Mesendoderm (in vitro differentiated cells): ENCODE measurements around the gene RBBP4.

Experiments
- DNase-seq: peaks from one replicate; pipeline ENCODE4 v3.0.0; 2013
- H2AK5ac ChIP-seq: 2 replicates; pipeline ENCODE4 v1.6.1; 2013; ENCODE audit warnings: low read length, inconsistent platforms
- H2BK120ac ChIP-seq: 2 replicates; pipeline ENCODE4 v1.6.1; 2013; ENCODE audit warnings: low read depth, mild to moderate bottlenecking, low read length, moderate library complexity, mixed read lengths
- H2BK15ac ChIP-seq: replicated peaks from 2 replicates; pipeline ENCODE4 v1.6.1; 2013; ENCODE audit warnings: low read depth, mild to moderate bottlenecking, moderate library complexity
- H2BK5ac ChIP-seq: 2 replicates; pipeline ENCODE4 v1.6.1; 2013; ENCODE audit warnings: low read length, inconsistent platforms
- H3K18ac ChIP-seq: 2 replicates; pipeline ENCODE4 v1.6.1; 2013; ENCODE audit warnings: mild to moderate bottlenecking, low read length, mixed read lengths
- H3K23ac ChIP-seq: one replicate; pipeline ENCODE4 v1.6.1; 2013; ENCODE audit warnings: low read length
- H3K27ac ChIP-seq: 2 replicates; pipeline ENCODE4 v1.5.1; 2013; ENCODE audit warnings: low read depth, mild to moderate bottlenecking, inconsistent platforms, low read length, moderate library complexity
- H3K27me3 ChIP-seq: 2 replicates; pipeline ENCODE4 v1.6.1; 2013; ENCODE audit warnings: low read length, control low read depth, mild to moderate bottlenecking, inconsistent platforms; ENCODE audit not compliant: insufficient read depth, poor library complexity
- H3K36me3 ChIP-seq: 2 replicates; pipeline ENCODE4 v1.6.1; 2013; ENCODE audit warnings: low read length, inconsistent platforms; ENCODE audit not compliant: control insufficient read depth, insufficient read depth
- H3K4ac ChIP-seq: one replicate; pipeline ENCODE4 v1.6.1; 2013; ENCODE audit warnings: low read depth, mild to moderate bottlenecking, low read length, moderate library complexity
- H3K4me1 ChIP-seq: 2 replicates; pipeline ENCODE4 v1.6.1; 2013; ENCODE audit warnings: low read depth, low read length, inconsistent platforms; ENCODE audit not compliant: control insufficient read depth
- H3K4me2 ChIP-seq: 2 replicates; pipeline ENCODE4 v1.6.1; 2013; ENCODE audit warnings: low read length
- H3K4me3 ChIP-seq: 2 replicates; pipeline ENCODE4 v1.5.1; 2013; ENCODE audit warnings: mild to moderate bottlenecking, low read length
- H3K56ac ChIP-seq: one replicate; pipeline ENCODE4 v1.6.1; 2013; ENCODE audit warnings: low read length
- H3K79me1 ChIP-seq: 2 replicates; pipeline ENCODE4 v1.6.1; 2013; ENCODE audit warnings: low read length, inconsistent platforms
- H3K79me2 ChIP-seq: 2 replicates; pipeline ENCODE4 v1.6.1; 2013; ENCODE audit warnings: mild to moderate bottlenecking, low read length; ENCODE audit not compliant: control insufficient read depth, insufficient read depth
- H3K9ac ChIP-seq: 2 replicates; pipeline ENCODE4 v1.6.1; 2013; ENCODE audit warnings: low read length, inconsistent platforms
- H4K5ac ChIP-seq: one replicate; pipeline ENCODE4 v1.6.1; 2013; ENCODE audit warnings: low read length
- H4K8ac ChIP-seq: one replicate; pipeline ENCODE4 v1.6.1; 2013; ENCODE audit warnings: low read depth, mild to moderate bottlenecking, control low read depth, low read length, moderate library complexity
- WGBS: extraction: QIAGEN DNeasy Blood & Tissue Kit; methylation state at CpG from one replicate; pipeline ENCODE4 v1.1.7; 2013; ENCODE audit warnings: low lambda C conversion rate, missing lambda C conversion rate; ENCODE audit not compliant: insufficient coverage; ENCODE audit errors: extremely low coverage; 5-methylcytosine and 5-hydroxymethylcytosine counted together

The RBBP4 gene

DNA sequence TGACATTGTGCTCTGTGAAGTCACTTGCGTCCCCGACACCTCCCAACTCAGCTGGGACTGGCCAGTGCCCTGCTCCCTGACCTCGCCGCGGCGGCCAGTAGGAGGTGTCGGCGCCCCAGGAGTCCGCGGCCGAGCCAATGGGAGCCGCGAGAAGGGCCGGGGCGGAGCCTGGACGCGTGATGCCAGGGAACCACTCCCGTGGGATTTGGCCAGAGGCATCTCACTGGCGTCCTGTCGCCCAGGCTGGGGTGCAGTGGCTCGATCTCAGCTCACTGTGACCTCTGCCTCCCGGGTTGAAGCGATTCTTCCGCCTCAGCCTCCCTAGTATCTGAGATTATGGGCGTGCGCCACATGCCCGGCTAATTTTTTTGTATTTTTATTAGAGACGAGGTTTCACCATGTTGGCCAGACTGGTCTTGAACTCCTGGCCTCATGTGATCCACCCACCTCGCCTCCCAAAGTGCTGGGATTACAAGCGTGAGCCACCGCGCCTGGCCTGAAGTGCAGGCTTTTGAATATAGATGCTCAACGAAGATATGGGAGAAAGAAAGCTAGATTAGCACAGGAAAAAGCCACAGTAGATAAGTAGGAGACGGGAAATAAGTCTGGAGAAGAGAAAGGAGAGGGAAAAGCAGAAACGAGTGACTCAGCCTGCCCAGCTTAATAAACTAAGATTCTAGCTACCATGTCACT lies 38.7 kb upstream of the RBBP4 start:
- Histone ChIP-seq H2BK15ac (no peak overlapping the region), H4K8ac (no peak overlapping the region), H3K79me1 (no peaks in the 10 kb centered on the region), H3K4me2 (peak overlapping the region; percentile 53), H3K4me3 (no peak overlapping the region), H3K18ac (no peak overlapping the region), H4K5ac (no peak overlapping the region), H3K4ac (no peak overlapping the region), H3K9ac (peak overlapping the region; percentile 49), H2AK5ac (no peak overlapping the region), H3K27me3 (no peaks in the 10 kb centered on the region), H3K36me3 (no peaks in the 10 kb centered on the region), H3K4me1 (peaks cover 2% of the 10 kb centered on the region), H3K23ac (no peak overlapping the region), H3K27ac (no peak overlapping the region), H2BK120ac (no peak overlapping the region), H2BK5ac (no peak overlapping the region), H3K79me2 (no peaks in the 10 kb centered on the region), H3K56ac (peak overlapping the region; percentile 76)
- DNase-seq, result peak; percentile 89
- no CpG with 5 or more reads among the region's 35 CpGs for WGBS

GRCh38 chr1:32613472-32613871 lies 37.5 kb upstream of the RBBP4 start:
- Histone ChIP-seq H3K79me2 (no peaks in the 10 kb centered on the region), H2BK5ac (no peak overlapping the region), H3K79me1 (no peaks in the 10 kb centered on the region), H3K4ac (no peak overlapping the region), H4K8ac (no peak overlapping the region), H3K27me3 (no peaks in the 10 kb centered on the region), H3K23ac (no peak overlapping the region), H3K36me3 (no peaks in the 10 kb centered on the region), H3K4me2 (no peak overlapping the region), H3K56ac (no peak overlapping the region), H3K4me1 (peaks cover 2% of the 10 kb centered on the region), H4K5ac (no peak overlapping the region), H2BK15ac (no peak overlapping the region), H2AK5ac (no peak overlapping the region), H3K4me3 (no peak overlapping the region), H2BK120ac (no peak overlapping the region), H3K18ac (no peak overlapping the region), H3K27ac (no peak overlapping the region), H3K9ac (no peak overlapping the region)
- WGBS, result no CpG with 5 or more reads among the region's 5 CpGs
- no peak for DNase-seq

DNA sequence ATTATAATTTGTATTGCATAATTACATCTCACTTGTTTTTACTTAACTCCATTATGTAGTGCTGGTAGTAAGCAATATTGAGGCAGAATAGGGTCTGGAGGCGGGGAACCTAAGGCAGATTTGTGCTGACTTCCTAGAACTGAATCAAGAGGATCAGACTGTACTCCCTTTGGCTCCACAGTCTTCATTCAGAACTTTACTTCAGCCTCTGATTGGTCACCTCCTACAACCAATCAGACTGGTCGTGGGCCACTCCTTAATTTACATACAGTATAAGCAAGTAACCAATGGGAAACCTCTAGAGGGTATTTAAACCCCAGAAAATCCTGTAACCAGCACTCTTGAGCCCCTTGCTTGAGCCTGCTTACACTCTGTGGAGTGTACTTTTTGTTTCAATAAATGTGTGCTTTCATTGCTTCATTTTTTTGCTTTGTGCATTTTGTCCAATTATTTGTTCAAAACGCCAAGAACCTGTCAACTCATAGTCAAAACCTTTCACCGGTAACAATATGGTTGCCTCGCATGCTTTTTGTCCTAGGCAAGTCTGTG lies 32.3 kb upstream of the RBBP4 start:
- H4K8ac ChIP-seq, result no peak overlapping the region
- H3K4me3 ChIP-seq, result no peak overlapping the region
- no peak overlapping the region for H3K18ac ChIP-seq
- no peak overlapping the region for H2AK5ac ChIP-seq
- no peak overlapping the region for H2BK15ac ChIP-seq
- H3K56ac ChIP-seq, result no peak overlapping the region
- no peaks in the 10 kb centered on the region for H3K4me1 ChIP-seq
- no peaks in the 10 kb centered on the region for H3K36me3 ChIP-seq
- H4K5ac ChIP-seq, result no peak overlapping the region
- H2BK5ac ChIP-seq, result no peak overlapping the region
- H3K27ac ChIP-seq, result no peak overlapping the region
- no peak overlapping the region for H3K23ac ChIP-seq
- peaks cover 2% of the 10 kb centered on the region for H3K79me1 ChIP-seq
- H3K27me3 ChIP-seq, result no peaks in the 10 kb centered on the region
- H3K4ac ChIP-seq, result no peak overlapping the region
- H3K4me2 ChIP-seq, result no peak overlapping the region
- no peaks in the 10 kb centered on the region for H3K79me2 ChIP-seq
- WGBS, result no CpG with 5 or more reads among the region's 5 CpGs
- peak; percentile 43 for DNase-seq
- no peak overlapping the region for H2BK120ac ChIP-seq
- no peak overlapping the region for H3K9ac ChIP-seq

GRCh38 chr1:32619701-32620485 lies 31.1 kb upstream of the RBBP4 start:
- Histone ChIP-seq H4K5ac (no peak overlapping the region), H3K4me2 (no peak overlapping the region), H2BK15ac (no peak overlapping the region), H3K4ac (no peak overlapping the region), H3K4me1 (no peaks in the 10 kb centered on the region), H2BK120ac (no peak overlapping the region), H2AK5ac (no peak overlapping the region), H3K18ac (no peak overlapping the region), H3K27me3 (no peaks in the 10 kb centered on the region), H3K36me3 (no peaks in the 10 kb centered on the region), H2BK5ac (no peak overlapping the region), H3K79me2 (no peaks in the 10 kb centered on the region), H3K27ac (no peak overlapping the region), H3K23ac (no peak overlapping the region), H3K4me3 (no peak overlapping the region), H3K9ac (no peak overlapping the region), H4K8ac (no peak overlapping the region), H3K79me1 (peaks cover 2% of the 10 kb centered on the region), H3K56ac (no peak overlapping the region)
- WGBS, result no CpG with 5 or more reads among the region's 5 CpGs
- no peak for DNase-seq

DNA sequence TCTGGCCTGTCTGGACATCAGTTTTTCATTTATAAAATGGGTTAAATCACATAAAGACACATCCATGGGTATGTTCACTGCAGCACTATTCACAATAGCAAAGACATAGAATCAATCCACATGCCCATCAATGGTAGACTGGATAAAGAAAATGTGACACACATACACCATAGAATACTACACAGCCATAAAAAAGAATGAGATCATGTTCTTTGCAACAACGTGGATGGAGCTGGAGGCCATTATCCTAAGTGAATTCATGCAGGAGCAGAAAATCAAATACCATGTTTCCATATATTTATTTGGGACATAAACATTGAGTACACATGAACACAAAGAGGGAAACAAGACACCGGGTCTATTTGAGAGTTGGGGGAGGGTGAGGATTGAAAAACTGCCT lies 28.8 kb upstream of the RBBP4 start:
- Histone ChIP-seq H2AK5ac (no peak overlapping the region), H4K8ac (no peak overlapping the region), H2BK15ac (no peak overlapping the region), H3K4me2 (no peak overlapping the region), H3K27me3 (no peaks in the 10 kb centered on the region), H2BK5ac (no peak overlapping the region), H3K79me1 (peaks cover 2% of the 10 kb centered on the region), H3K36me3 (no peaks in the 10 kb centered on the region), H3K18ac (no peak overlapping the region), H3K4ac (no peak overlapping the region), H3K4me1 (no peaks in the 10 kb centered on the region), H3K79me2 (no peaks in the 10 kb centered on the region), H3K27ac (no peak overlapping the region), H3K23ac (no peak overlapping the region), H4K5ac (no peak overlapping the region), H2BK120ac (no peak overlapping the region), H3K56ac (no peak overlapping the region), H3K9ac (no peak overlapping the region), H3K4me3 (no peak overlapping the region)
- WGBS, result no CpG with 5 or more reads among the region's 2 CpGs
- DNase-seq, result no peak
